CD4-positive, alpha-beta T cell treated with Interleukin-6 for 4 hours (primary cell): ENCODE data around the gene TMEM131L.
A peak's percentile ranks its signal among the peaks of the same experiment; 100 is the strongest.
"Not testable (repeated sequence)": the region's sequence is repeated elsewhere in the genome, so short reads cannot be mapped to it uniquely, and the experiment has no call there.

Experiments used
- DNase-seq: peaks from one replicate; pipeline ENCODE4 v3.0.0-alpha.2; 2020; ENCODE audit warnings: mixed read lengths

Gene TMEM131L

DNA sequence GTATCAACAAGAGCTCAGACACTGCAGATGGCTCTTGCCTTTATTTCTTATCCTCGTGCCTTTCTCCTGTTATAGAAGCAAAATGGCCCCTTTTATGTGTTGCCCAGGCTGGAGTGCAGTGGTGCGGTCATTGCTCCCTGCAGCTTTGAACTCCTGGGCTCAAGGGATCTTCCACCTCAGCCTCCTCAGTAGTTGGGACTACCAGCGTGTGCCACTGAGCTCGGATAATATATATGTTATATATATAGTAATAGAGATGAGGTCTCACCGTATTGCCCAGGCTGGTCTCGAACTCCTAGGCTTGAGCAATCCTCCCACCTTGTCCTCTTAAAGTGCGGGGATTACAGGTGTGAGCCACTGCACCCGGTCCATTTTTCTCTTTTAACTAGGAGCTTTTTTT, 79.7 kb downstream of the TMEM131L start:
- no peak for DNase-seq

DNA sequence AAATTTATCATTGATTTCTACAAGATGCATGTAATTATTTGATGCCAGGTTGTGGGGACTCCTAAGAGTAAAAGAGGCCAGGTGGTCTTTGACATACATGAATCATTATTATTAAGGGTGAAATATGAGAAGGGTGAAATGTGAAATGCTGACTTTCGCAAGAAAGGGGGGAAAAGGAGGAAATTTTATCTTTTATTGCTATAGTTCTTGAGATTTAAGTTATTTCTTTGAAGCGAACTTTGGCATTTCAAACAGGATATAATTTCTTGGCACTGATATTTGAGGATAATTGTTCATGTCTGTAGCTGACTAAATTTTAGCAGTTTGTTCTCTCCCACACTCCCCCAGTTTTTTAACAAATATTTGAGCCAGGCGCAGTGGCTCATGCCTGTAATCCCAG, 80.1 kb downstream of the TMEM131L start:
- DNase-seq = no peak

DNA sequence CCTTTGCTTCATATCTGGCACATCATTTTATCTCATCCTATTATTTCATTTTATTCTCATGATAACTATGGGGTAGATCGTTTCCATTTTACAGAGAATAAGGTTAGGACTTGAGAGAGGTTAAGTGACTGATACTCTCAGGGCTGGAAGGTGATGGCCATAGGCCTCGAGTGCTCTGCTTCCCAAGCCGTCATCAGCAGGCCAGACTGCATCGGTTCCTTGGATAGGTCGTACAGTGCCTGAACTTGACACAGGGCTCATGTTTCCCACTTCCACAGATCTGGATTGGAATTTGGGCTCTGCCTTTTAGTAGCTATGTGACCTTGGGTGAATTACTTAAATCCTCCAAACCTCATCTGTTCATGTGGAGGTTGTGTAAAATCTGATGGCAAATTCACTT, 81.4 kb downstream of the TMEM131L start:
- DNase-seq = no peak

DNA sequence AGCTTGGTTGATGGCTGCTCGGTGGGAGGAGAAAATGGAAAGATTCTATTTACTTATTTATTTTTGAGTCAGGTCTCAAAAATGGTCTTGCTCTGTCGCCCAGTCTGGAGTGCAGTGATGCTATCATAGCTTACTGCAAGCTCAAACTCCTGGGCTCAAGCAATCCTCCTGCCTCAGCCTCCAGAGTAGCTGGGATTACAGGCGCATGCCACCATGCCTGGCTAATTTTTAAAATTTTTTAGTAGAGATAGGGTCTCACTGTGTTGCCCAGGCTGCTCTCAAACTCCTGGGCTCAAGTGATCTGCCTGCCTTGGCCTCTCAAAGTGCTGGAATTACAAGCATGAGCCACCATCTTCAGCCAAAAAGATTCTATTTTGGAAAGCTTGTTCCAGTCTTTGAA, 82.7 kb downstream of the TMEM131L start:
- not testable (repeated sequence) for DNase-seq

DNA sequence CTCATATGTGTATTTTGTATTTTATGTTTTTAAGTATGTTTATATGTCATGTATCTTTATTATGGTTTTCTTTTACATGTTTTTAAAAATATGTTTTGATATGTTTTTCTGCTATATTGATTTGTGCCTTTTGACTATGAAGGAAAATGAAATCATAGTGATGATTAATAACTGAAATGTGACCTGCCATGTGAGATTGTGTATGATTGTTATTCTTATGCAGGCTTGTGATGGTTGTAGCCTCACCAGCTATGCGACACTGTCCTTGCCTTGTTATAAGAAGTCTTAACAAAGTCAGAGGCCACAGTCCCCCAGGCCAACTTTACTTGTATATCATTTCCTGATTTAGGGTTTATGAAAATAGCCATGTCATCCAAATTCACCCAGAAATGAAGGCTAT, 83.2 kb downstream of the TMEM131L start:
- DNase-seq = no peak

DNA sequence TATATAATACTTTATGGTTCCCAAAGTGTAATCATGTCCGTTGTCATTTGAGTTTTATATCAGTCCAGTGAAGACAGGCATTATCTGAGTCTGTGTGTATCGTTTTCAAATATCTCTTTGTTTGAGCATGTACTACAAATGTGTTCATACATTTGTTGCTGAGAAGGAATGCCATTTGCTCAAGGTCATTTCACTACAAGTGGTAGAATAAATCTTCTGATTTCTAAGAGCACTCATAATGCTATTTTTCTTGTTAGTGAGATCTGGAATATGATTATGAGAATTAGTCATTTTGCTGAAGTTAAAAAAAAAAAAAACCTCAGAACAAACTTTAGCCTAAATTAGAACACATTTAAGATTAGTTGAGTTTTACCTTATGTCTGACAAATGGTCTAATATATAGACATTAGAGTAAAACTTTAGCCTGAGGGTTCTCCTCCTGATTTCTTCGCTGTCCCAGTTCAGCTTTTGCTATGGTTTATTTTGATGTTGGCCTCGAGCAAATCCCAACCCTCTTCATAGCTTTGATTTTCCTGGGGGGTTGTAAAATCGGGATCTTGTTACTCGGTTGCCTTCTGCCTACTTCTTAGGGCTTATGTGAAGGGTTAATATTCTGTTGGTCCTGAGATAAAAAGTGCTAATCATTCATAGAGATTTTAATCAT, 87.1 kb downstream of the TMEM131L start:
- DNase-seq = no peak

DNA sequence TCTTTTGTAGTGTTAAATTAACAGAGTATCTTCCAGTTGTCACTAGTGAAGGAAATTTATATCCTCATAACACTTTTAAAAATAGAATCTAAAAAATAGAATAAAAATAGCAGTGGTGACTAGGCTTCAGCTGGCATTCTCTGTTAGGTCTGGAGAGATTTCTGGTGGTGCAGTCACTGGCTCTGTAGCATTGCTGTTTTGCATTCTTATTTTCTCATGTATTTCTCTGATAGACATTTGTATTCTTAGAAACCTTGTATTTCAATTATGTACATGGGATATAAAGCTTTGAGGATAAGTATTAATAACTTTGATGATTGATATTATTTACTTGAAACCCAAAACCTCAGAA, 87.6 kb downstream of the TMEM131L start:
- no peak for DNase-seq

DNA sequence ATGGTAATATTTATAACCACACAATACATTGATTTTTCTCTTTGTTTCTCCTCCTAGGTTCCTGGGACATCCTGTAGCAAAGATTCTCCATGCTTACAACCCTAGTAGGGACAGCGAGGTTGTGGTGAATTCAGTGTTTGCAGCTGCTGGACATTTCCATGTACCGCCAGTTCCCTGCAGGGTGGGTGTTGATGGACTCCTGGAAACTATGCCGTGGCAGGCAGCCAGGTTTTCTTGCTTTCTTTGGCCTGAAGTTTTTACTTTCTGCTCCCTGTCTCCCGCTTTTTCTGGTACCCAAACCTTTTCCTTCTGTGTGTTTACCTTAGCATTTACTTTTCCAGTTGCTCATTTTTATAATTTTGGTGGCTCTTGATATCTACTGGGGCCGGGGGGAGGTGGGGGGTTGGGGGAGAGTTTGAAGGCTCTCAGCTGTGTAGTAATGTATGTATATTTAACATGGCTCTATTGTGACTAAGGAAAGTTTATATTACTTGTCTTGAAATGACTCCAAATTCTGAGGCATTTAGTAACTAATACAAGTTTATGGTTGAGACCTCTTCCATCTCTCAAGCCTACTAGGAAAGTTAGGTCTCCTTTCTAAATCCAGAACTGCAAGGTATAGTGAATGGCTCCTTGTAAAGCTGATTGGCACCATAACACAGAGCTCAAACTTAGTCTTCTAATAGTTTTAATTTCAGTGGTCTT, 89.7 kb downstream of the TMEM131L start:
- no peak for DNase-seq

DNA sequence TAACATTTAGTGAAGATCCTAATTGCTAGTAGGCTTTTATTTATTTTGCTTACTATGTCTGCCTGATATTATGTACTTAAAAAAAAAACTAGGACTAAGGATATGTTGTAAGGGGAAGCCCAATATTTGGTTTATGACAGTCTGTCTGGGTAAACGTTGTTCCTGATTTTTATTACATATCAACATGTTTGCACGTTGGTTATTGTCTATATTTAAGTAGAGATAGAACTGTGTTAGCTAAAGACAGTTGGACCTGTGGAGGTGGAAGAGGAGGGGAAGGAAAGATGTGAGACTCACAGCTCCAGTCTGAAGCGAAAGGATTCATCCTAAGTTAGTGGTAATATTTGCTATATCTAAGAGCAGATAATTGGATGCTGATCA, 90.3 kb downstream of the TMEM131L start:
- DNase-seq = no peak

DNA sequence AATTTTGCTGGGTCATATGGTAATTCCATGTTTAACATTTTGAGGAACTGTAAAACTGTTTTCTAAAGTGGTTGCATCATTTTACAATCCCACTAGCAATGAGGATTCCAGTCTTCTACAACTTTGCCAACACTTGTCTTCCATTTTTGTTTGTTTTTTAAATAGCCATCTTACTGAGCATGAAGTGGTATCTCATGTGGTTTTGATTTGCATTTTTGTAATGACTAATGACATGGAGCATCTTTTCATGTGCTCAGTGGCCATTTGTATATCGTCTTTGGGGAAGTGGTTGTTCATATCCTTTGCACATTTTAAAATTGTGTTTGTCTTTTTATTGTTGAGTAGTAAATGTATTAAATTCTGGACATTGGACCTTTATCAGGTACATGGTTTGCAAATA, 94.7 kb downstream of the TMEM131L start:
- DNase-seq = no peak

DNA sequence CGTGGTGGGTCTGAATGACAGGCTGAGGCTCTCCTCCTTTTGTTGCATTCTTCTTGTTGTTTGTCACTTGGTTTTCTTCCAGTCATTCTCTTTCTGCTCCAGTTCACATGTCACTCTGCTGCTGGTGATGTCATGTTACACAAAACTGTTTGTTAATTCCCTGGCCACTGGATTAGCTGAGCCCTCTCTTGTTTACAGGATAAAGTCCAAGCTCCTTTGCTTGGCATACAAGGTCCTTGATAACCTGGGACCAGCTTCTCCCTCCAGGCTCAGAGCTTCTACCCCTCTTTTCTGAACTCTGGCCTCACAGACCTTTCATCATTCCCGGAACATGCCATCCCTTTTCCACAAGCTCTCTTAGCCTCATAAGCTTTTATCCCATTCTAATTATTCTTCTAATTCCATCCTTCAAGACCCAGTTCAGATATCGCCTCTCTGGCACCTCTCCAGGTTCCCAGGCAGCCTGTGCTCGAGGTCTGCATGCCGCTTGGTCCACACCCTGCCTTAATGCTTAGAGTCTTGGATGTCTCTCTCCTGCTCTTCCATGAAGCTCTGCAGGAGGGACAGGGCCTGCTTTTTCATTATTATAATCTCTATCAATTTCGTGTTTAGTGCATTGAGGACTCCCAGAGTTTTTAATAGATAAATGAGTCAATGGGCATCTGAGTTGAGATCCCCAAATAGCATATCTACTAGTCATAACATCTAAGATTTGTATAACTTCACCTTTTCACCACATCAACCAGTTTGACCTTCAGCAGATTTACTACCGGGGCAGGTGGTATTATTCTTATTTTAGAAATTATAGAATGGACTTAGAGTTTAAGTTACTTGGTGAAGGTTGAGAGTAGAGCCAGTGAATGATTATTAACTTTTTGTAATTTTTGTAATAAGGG, 98.7 kb downstream of the TMEM131L start:
- no peak for DNase-seq

DNA sequence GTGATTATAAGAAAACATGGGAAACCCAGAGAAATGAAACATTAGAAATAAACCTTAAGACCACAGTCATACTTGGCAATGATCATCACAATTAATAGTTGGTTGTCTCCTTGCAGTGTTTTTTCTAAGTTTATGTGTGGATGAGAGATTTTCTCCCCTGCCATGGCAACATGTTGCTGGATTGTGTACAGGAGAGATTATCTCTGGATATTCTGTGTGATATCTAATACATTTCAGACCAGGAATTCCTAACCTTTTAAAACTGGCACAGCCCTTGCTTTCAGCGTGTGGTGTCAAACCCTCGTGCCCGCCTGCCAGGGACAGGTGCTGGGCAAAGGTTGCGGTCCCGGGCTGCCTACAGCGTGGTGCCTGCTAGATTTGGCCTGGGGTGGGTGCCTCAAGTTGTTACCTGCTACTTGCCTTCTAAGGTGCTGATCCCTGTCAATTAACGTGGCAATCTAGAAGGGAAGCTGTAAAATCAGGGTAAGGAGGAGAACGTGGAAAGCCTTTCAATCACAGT, 100.5 kb downstream of the TMEM131L start:
- no peak for DNase-seq

DNA sequence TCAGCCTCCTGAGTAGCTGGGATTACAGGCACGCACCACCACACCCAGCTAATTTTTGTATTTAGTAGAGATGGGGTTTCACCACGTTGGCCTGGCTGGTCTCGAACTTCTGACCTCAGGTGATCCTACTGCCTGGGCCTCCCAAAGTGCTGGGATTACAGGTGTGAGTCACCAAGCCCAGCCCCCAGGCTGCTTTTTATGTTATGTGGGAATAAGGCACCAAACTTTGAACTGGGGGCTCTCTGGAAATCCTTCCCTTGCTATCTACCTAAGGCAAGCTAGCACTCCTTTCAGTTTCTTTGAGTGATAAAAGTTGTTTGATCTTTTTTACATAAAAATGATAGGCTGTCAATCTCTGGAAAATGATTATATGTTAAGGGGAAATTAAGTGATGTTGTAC, 101.5 kb downstream of the TMEM131L start:
- DNase-seq = not testable (repeated sequence)

DNA sequence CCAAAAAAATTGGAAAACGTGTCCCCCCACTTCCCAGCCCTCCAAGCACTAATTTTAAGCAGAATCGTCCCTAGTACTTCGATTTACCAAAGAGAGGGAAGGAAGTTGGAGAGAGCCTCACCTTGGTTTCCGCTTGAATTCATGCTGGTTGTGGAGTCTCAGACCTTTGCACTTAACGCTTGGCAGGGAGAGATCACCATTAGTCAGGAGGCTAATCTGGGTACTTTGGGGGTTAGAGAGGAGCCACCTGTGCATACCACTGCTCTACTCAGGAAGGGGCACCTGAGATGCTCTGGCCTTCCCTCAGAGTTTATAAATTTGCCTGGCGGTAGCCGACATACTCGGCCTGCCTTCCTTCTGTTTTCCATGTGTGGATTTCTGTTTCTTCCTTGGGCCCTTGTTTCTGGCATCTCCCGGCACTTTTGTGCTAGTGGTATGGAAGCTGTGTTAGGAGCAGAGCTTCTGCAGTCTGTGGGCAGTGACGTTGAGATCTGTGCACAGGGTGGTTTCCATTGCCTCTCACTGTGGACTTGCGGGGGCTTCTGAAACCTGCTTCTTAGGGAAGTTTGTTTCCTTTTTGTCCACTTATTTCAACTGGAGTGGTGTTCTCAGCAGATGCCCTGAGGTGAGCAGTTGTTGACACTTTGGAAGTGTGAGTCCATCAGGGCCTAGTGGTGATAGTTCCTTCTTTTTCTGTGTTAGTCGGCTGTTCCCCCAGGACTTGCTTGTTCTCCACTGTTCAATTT, 104.2 kb downstream of the TMEM131L start:
- DNase-seq = no peak

DNA sequence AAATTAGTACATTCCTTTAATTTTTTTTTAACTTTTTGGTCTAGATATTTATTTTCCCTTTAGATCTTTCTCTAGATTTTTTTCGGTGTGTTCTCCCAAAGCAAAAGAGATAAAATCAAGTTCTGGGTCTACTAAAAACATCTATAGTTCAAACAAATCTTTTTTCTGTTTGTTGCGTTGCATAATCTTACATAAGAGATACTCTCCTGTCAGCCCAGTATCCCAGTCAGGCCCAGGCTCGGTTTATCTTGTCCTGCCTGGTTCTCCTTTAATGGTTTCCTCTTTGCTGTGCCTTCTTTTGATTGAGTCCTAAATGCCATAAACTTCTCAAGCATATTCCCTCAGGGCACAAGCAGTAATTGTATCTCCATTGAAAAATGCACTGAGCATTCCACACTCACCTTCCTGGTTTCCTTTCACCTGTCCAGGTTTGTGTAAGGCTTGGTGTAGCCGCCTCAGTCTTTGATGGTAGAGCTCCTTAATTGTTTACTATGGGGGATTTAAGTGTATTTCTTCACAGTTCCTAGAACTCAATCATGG, 104.9 kb downstream of the TMEM131L start:
- DNase-seq = no peak

DNA sequence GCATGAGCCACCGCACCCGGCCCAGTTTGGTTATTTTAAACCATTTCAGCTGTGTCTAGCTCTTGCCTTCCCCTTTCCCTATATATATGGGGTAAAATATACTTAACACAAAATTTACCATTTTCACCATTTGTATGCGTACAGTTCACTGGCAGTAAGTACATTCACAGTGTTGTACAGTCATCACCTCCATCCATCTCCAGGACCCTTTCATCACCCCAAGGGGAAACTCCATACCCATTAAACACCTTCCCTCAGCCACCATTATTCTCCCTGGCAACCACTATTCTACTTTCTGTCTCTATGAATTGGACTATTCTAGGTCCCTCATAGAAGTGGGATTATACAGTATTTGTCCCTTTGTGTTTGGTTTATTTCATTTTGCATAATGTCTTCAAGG, 106.4 kb downstream of the TMEM131L start:
- DNase-seq = no peak

DNA sequence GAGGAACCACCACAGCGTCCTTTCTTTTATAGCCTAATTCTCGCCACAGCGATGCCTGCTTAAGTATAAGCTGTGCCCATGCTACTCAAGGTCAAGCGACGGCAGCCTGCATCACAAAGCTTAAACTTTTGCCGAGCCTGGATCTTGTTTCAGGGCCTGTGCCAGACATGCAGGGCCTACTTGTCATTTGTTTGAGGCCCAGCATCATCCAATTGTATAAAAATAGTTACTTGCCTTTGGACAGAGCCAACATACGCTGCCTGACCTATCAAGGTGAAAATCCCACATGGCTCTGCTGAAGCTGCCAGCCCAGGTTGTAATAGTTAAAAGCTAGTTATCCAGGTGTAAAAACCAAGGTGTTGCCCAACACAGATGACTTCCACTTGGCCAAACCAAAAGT, 107.1 kb downstream of the TMEM131L start:
- no peak for DNase-seq

DNA sequence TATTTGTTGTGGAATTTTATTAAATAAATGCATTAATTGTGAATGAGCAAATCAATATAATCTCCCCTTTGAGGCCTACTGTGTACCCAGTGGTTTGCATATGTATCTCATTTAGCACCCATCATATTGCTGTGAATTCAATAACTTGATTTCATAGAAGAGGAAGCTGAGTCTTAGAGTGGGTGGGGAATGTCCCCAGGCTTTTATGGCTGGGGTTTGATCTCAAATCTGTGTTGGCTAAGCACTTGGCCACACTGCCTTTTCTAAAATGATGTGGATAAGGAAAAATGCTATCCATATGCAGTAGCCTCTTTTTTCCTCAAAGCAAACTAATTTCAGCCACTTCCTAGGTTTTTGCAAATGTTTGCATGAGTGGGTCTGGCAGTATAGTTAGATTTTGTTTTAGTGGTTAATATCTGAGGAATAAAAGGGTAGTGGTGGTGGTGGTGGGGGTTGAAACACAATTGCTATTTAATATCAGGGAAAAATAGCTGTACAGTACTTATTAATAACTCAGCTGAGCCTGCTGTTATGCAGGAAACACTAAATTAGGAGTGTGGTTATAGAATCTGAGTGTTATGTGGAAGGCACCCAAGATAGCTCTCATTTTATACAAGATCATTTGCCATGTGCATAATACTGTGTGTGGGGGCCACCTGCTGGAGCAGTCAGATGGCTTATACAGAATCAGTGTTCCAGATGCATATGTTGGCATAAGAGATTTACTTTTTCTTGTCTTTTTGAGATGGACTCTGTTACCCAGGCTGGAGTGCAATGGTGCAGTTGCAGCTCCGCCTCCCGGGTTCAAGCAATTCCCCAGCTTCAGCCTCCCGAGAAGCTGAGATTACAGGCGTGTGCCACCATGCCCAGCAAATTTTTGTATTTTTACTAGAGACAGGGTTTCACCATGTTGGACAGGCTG, 108.0 kb downstream of the TMEM131L start:
- DNase-seq = peak; percentile 80

DNA sequence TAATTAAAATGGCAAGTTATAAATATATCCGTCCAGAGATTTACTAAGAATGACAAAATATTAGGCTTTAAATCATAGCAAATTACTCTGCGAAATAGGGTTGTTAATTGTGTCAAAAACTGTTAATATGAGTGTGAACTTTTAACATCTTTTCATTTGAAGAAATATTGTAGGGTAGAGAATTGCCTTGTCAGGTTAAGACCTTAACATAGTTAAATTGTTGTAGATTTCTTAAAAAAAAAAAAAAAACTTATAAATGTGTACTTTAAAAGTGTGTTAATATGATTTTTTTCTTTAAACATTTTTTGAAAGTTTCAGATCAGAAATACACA, 110.2 kb downstream of the TMEM131L start:
- no peak for DNase-seq

DNA sequence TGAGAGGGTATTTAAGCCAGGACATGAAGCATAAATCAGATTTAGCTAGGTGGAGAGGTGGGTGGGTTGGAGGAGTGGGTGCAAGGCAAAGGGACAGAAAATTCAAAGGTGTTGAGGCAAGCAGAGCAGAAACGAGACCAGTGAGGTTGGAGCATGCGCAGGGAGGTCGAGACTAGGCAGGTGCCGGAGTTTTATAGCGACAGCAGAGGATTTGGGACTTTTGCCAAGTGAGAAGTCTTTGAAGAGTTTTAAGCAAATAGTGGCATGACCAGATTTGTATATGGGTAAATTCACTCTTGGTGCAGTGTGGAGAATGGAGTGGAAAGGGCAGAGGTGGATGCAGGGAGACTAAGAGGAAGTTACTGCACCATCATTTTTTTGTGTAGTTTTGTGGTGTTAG, 110.9 kb downstream of the TMEM131L start:
- DNase-seq = no peak

DNA sequence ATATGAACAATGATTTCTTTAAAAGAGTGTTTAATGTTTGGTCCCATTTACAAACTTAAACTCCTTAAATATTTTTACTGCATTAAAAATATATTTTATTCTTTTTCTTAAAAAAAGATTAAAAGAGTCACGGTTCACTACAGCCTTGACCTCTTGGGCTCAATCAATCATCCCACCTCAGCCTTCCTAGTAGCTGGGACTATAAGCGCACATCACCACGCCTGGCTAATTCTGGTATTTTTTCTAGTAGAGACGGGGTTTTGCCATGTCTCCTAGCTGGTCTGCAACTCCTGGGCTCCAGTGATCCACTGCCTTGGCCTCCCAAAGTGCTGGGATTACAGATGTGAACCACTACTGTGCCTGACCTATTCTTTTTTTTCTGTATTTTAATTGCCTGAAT, 113.2 kb downstream of the TMEM131L start:
- DNase-seq = no peak

DNA sequence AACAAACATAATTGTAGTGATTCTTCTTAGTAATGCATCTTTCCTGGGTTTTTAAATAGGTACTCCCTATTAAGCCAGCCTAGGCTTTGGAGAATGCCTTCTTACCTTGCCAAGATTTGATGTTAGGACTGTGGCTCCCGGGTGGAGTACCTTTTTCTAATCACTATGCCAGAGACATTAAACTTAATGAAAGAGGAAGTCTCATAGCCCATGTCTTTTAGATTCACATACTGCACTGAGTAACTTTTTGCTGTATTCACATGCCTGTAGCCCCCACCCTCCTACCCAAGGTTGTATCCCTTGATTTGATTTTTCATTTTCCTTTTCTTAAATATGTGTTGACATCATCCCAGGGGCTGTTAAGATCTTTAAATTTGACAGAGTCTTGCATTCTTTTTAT, 113.7 kb downstream of the TMEM131L start:
- DNase-seq = no peak
